ENCODE results near the gene KIR3DL1.
"Not testable (repeated sequence)": the region's sequence is repeated elsewhere in the genome, so short reads cannot be mapped to it uniquely, and the experiment has no call there.

KIR3DL1 gene

GRCh38 chr19:54772666-54773065, 43.6 kb upstream of the KIR3DL1 start:
- not testable (repeated sequence) for H3K9me3 ChIP-seq (replicated peaks in 1 of 2; ENCODE audit: control insufficient read depth in 2 of 2, insufficient read depth in 1 of 2, low read depth in 1 of 2, low read length in 2 of 2); H3K4me2 ChIP-seq (ENCODE audit: insufficient read depth, low read length, poor library complexity, severe bottlenecking); H3K4me1 ChIP-seq (ENCODE audit: control insufficient read depth in 2 of 2, insufficient read depth in 1 of 2, low read depth in 1 of 2, low read length in 2 of 2); H3K9ac ChIP-seq (ENCODE audit: low read depth, low read length, poor library complexity); H3K4ac ChIP-seq (ENCODE audit: low read length); H3K14ac ChIP-seq (ENCODE audit: low read length); H2AFZ ChIP-seq (ENCODE audit: low read length); H2AK5ac ChIP-seq (ENCODE audit: low read depth, low read length); DNase-seq (ENCODE audit: low spot score); H3K27ac ChIP-seq (replicated peaks; ENCODE audit: low read length); H2BK15ac ChIP-seq (ENCODE audit: low read length); H3K18ac ChIP-seq (ENCODE audit: low read length); H3K27me3 ChIP-seq (ENCODE audit: control insufficient read depth in 3 of 3, insufficient read depth in 3 of 3, low read depth in 1 of 3, low read length in 3 of 3); H3K79me1 ChIP-seq (ENCODE audit: low read depth, low read length); H2BK5ac ChIP-seq (ENCODE audit: low read length); H2BK12ac ChIP-seq (ENCODE audit: low read length); H3K36me3 ChIP-seq (replicated peaks in 1 of 2; ENCODE audit: control insufficient read depth in 2 of 2, insufficient read depth in 2 of 2, low read length in 2 of 2); H4K91ac ChIP-seq (ENCODE audit: low read depth, low read length, poor library complexity); H3K4me3 ChIP-seq (ENCODE audit: low read length in 2 of 2); H4K8ac ChIP-seq (ENCODE audit: low read depth, low read length); H3K23ac ChIP-seq (ENCODE audit: low read depth, low read length, poor library complexity); H2BK120ac ChIP-seq (ENCODE audit: low read depth, low read length)
- WGBS, 2 donors (ENCODE audit: extremely low coverage in 2 of 2, insufficient read length in 2 of 2, insufficient replicate concordance in 1 of 2), result no CpG with 5 or more reads among the region's 2 CpGs

- H3K9me3 ChIP-seq (replicated peaks in 1 of 2; ENCODE audit: control insufficient read depth in 2 of 2, insufficient read depth in 1 of 2, low read depth in 1 of 2, low read length in 2 of 2); H3K9ac ChIP-seq (ENCODE audit: low read depth, low read length, poor library complexity); H2AFZ ChIP-seq (ENCODE audit: low read length); H2AK5ac ChIP-seq (ENCODE audit: low read depth, low read length); H3K14ac ChIP-seq (ENCODE audit: low read length); H4K91ac ChIP-seq (ENCODE audit: low read depth, low read length, poor library complexity); H3K4me2 ChIP-seq (ENCODE audit: insufficient read depth, low read length, poor library complexity, severe bottlenecking); H2BK120ac ChIP-seq (ENCODE audit: low read depth, low read length); DNase-seq (ENCODE audit: low spot score); H2BK12ac ChIP-seq (ENCODE audit: low read length); H3K4me1 ChIP-seq (ENCODE audit: control insufficient read depth in 2 of 2, insufficient read depth in 1 of 2, low read depth in 1 of 2, low read length in 2 of 2); H3K4me3 ChIP-seq (ENCODE audit: low read length in 2 of 2); H3K27me3 ChIP-seq (ENCODE audit: control insufficient read depth in 3 of 3, insufficient read depth in 3 of 3, low read depth in 1 of 3, low read length in 3 of 3); H3K4ac ChIP-seq (ENCODE audit: low read length); H3K79me1 ChIP-seq (ENCODE audit: low read depth, low read length); H3K23ac ChIP-seq (ENCODE audit: low read depth, low read length, poor library complexity); H4K8ac ChIP-seq (ENCODE audit: low read depth, low read length); H3K36me3 ChIP-seq (replicated peaks in 1 of 2; ENCODE audit: control insufficient read depth in 2 of 2, insufficient read depth in 2 of 2, low read length in 2 of 2); H3K27ac ChIP-seq (replicated peaks; ENCODE audit: low read length); H3K18ac ChIP-seq (ENCODE audit: low read length); H2BK15ac ChIP-seq (ENCODE audit: low read length); H2BK5ac ChIP-seq (ENCODE audit: low read length): not testable (repeated sequence)
- no CpG with 5 or more reads among the region's 12 CpGs for WGBS, 2 donors (ENCODE audit: extremely low coverage in 2 of 2, insufficient read length in 2 of 2, insufficient replicate concordance in 1 of 2)
These were observed 41.0 kb upstream of the KIR3DL1 start for GRCh38 chr19:54775095-54775815.

- not testable (repeated sequence) for H3K79me1 ChIP-seq (ENCODE audit: low read depth, low read length); H2BK120ac ChIP-seq (ENCODE audit: low read depth, low read length); H2BK12ac ChIP-seq (ENCODE audit: low read length); H3K4me1 ChIP-seq (ENCODE audit: control insufficient read depth in 2 of 2, insufficient read depth in 1 of 2, low read depth in 1 of 2, low read length in 2 of 2); H2BK5ac ChIP-seq (ENCODE audit: low read length); H3K23ac ChIP-seq (ENCODE audit: low read depth, low read length, poor library complexity); H3K4me3 ChIP-seq (ENCODE audit: low read length in 2 of 2); H3K27me3 ChIP-seq (ENCODE audit: control insufficient read depth in 3 of 3, insufficient read depth in 3 of 3, low read depth in 1 of 3, low read length in 3 of 3); H3K4me2 ChIP-seq (ENCODE audit: insufficient read depth, low read length, poor library complexity, severe bottlenecking); H2AK5ac ChIP-seq (ENCODE audit: low read depth, low read length); H2AFZ ChIP-seq (ENCODE audit: low read length); DNase-seq (ENCODE audit: low spot score); H3K36me3 ChIP-seq (replicated peaks in 1 of 2; ENCODE audit: control insufficient read depth in 2 of 2, insufficient read depth in 2 of 2, low read length in 2 of 2); H2BK15ac ChIP-seq (ENCODE audit: low read length); H4K91ac ChIP-seq (ENCODE audit: low read depth, low read length, poor library complexity); H3K27ac ChIP-seq (replicated peaks; ENCODE audit: low read length); H3K14ac ChIP-seq (ENCODE audit: low read length); H3K9ac ChIP-seq (ENCODE audit: low read depth, low read length, poor library complexity); H4K8ac ChIP-seq (ENCODE audit: low read depth, low read length); H3K4ac ChIP-seq (ENCODE audit: low read length); H3K9me3 ChIP-seq (replicated peaks in 1 of 2; ENCODE audit: control insufficient read depth in 2 of 2, insufficient read depth in 1 of 2, low read depth in 1 of 2, low read length in 2 of 2); H3K18ac ChIP-seq (ENCODE audit: low read length)
- WGBS, 2 donors (ENCODE audit: extremely low coverage in 2 of 2, insufficient read length in 2 of 2, insufficient replicate concordance in 1 of 2), result no CpG with 5 or more reads among the region's 8 CpGs
These were observed 40.4 kb upstream of the KIR3DL1 start for GRCh38 chr19:54775830-54776229.

- not testable (repeated sequence) for H3K27ac ChIP-seq (replicated peaks; ENCODE audit: low read length); H3K9me3 ChIP-seq (replicated peaks in 1 of 2; ENCODE audit: control insufficient read depth in 2 of 2, insufficient read depth in 1 of 2, low read depth in 1 of 2, low read length in 2 of 2); H3K9ac ChIP-seq (ENCODE audit: low read depth, low read length, poor library complexity); H2AK5ac ChIP-seq (ENCODE audit: low read depth, low read length); H2BK15ac ChIP-seq (ENCODE audit: low read length); H3K4me2 ChIP-seq (ENCODE audit: insufficient read depth, low read length, poor library complexity, severe bottlenecking); H3K23ac ChIP-seq (ENCODE audit: low read depth, low read length, poor library complexity); H3K4me1 ChIP-seq (ENCODE audit: control insufficient read depth in 2 of 2, insufficient read depth in 1 of 2, low read depth in 1 of 2, low read length in 2 of 2); DNase-seq (ENCODE audit: low spot score); H2AFZ ChIP-seq (ENCODE audit: low read length); H3K36me3 ChIP-seq (replicated peaks in 1 of 2; ENCODE audit: control insufficient read depth in 2 of 2, insufficient read depth in 2 of 2, low read length in 2 of 2); H3K79me1 ChIP-seq (ENCODE audit: low read depth, low read length); H3K18ac ChIP-seq (ENCODE audit: low read length); H2BK12ac ChIP-seq (ENCODE audit: low read length); H2BK5ac ChIP-seq (ENCODE audit: low read length); H3K14ac ChIP-seq (ENCODE audit: low read length); H3K4me3 ChIP-seq (ENCODE audit: low read length in 2 of 2); H3K4ac ChIP-seq (ENCODE audit: low read length); H2BK120ac ChIP-seq (ENCODE audit: low read depth, low read length); H4K91ac ChIP-seq (ENCODE audit: low read depth, low read length, poor library complexity); H3K27me3 ChIP-seq (ENCODE audit: control insufficient read depth in 3 of 3, insufficient read depth in 3 of 3, low read depth in 1 of 3, low read length in 3 of 3); H4K8ac ChIP-seq (ENCODE audit: low read depth, low read length)
- no CpG with 5 or more reads among the region's 4 CpGs for WGBS, 2 donors (ENCODE audit: extremely low coverage in 2 of 2, insufficient read length in 2 of 2, insufficient replicate concordance in 1 of 2)
These were observed 38.4 kb upstream of the KIR3DL1 start for GRCh38 chr19:54777851-54778250.
